DMS79 treated with DMSO at 0.1 percent for 48 hours (cell line): Measurements from ENCODE around the gene DEAF1.
"Not testable (repeated sequence)": the region's sequence is repeated elsewhere in the genome, so short reads cannot be mapped to it uniquely, and the experiment has no call there.

ENCODE experiments used
- DNase-seq: peaks from one replicate; lab custom pipeline; 2025; lab: John Stamatoyannopoulos, UW

Gene DEAF1

DNA sequence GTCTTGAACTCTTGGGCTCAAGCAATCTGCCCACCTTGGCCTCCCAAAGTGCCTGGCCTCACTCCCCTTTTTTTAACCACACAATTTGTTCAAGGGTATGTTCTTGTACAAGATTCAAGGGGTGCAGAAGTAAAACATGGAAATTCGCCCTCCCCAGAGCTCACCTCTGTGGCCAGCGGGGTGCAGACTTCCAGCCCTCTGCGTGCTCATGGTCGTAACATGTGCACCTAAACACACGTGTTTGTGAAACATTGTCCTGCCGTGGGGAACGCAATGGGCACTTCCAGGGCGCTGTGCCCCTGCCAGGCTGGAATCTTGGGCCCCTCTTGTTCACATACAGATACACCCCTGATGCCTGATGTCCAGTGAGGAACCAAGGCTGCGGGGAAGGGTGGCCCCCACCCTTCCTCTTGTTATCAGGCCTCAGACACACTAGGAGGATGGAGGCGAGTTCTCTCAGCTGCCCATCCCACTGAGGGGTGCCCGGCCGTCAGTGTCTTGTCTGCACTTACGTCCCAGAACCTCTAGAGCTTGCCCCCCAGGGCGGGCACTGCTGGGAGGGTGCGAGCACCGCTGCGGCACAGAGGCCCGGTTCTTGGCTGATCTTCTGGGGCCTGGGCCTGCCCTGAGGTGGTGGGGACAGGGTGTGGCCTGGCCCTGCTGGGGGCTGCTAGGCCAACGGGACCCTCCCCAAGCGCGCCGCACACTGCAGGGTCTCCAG is 6.9 kb upstream of the DEAF1 start:
- no peak for DNase-seq

- peak; percentile 26 for DNase-seq
Measured at GRCh38 chr11:699753-700152, 4.7 kb upstream of the DEAF1 start.

GRCh38 chr11:699116-699508 is 4.1 kb upstream of the DEAF1 start:
- DNase-seq: no peak

GRCh38 chr11:698493-699115 is 3.6 kb upstream of the DEAF1 start:
- DNase-seq: no peak

DNA sequence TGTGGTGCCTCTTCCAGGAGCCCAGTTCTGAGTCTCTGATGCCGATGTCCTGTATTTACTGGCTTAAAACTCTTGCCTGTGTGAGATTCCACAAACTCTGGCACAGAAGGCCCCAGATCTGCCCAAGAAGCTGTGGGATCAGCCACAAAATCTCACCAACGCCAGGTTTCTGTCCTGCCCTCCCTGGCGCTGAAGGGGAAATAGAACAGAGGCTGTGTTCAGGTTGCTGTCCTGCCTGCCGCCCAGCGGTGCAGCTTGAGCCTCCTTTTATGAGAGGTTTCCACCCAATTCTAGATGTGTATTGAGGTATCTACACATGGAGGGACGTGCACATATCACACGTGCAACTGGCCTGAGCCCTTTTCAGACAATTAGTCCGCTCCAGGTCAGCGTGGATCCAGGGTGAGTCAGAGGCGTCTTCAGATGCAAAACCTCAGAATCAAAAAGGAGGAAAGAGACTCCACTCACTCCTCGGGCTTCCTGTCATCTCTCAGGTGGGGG is 2.8 kb upstream of the DEAF1 start:
- no peak for DNase-seq

- DNase-seq: no peak
Measured at GRCh38 chr11:696955-697491, 2.0 kb upstream of the DEAF1 start.

- DNase-seq: peak; percentile 49
Measured at GRCh38 chr11:695538-696248, 671 bp upstream of the DEAF1 start, which contains the start of gene TMEM80. TSS of gene TMEM80 (plus strand) at chr11:695816. CDS start at chr11:695828, 12 bp downstream.

GRCh38 chr11:695288-695537 is 191 bp upstream of the DEAF1 start:
- DNase-seq: no peak

- DNase-seq: peak; percentile 61
Measured at GRCh38 chr11:693887-694562, 997 bp downstream of the DEAF1 start.

DNA sequence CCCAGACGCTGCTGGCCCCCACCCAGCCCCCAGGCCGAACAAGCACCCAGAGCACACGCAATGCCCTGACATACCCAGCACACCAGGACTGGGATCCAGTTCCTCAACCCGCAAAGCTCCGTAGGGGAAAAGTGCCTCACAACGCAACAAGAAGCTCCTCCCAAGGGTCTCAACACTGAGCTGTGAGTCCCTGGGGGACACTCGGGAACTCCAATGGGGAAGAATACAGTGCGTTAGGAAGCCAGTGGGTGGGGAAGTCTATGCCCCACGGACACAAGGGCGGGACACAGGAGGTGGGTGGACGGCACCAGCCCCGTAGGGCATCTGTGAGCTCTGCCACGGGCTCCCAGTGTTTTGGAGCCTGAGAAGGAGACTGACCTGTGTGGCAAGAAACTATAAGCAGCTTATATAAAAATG is 1.6 kb downstream of the DEAF1 start:
- DNase-seq: peak; percentile 27

DNA sequence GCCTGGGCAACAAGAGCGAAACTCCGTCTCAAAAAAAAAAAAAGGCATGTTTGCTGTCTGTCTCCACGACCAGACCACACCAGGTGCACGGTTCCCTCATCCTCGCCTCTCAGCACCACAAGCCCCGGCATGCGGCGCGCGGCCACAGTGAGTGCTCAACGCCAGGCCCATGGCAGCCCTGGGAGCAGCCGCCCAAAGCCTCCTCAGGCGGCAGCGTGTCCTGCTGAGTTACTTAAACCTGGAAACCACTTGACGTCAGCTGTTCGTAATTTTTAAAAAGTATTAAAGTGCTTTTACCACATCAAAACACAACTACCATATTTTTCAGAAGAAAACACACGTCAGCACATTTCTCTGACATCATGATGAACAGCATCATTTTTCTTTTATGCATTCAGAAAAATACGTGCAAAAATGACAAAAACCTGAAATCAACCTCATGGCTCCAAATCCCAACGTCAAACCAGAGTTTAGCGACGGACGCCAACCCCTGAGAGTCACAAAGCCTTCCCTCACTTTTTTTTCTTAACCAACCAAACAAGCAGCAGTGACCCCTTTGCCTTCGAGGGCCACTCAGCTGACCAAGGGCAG is 2.1 kb downstream of the DEAF1 start:
- peak; percentile 39 for DNase-seq

DNA sequence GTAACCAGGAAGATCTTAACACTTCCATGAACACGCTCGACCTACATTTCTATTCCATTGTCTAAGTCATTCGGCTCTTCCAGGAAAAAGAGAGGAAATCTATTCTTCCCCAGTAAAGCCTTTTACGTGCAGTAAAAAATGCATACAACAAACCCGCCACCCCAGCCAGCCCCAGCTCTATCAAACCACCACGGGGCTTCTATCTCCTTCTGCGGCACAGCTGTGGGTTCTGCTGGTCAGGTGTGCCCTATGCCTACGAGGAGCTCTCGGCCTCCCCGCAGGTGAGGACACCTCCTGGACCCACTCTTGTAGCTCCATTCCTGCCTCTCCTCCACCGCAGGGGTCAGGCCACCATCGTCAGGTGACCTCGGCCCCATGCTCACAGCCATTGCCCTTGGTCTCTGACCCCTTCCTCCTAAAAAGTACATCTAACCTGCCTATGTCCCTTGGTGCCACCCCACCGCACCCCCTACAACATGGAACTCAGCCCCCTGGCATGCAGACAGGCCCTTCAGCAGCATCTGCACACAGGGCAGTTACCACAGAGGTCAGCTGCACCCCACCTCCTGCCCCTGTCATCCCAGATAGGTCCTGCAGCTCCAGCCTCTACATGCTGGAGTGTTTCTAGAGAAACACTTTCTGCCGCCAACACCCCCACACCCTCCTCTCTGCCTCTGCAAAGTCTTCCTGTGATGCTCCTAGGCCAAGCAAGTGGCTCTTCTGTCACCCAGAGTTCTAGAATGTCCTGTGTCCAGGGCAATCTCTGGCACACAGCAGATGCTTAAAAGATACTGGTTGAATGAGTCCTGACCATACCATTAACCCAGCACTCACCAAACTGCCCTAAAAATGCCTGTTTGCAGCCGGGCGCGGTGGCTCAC is 3.1 kb downstream of the DEAF1 start:
- DNase-seq: no peak

DNA sequence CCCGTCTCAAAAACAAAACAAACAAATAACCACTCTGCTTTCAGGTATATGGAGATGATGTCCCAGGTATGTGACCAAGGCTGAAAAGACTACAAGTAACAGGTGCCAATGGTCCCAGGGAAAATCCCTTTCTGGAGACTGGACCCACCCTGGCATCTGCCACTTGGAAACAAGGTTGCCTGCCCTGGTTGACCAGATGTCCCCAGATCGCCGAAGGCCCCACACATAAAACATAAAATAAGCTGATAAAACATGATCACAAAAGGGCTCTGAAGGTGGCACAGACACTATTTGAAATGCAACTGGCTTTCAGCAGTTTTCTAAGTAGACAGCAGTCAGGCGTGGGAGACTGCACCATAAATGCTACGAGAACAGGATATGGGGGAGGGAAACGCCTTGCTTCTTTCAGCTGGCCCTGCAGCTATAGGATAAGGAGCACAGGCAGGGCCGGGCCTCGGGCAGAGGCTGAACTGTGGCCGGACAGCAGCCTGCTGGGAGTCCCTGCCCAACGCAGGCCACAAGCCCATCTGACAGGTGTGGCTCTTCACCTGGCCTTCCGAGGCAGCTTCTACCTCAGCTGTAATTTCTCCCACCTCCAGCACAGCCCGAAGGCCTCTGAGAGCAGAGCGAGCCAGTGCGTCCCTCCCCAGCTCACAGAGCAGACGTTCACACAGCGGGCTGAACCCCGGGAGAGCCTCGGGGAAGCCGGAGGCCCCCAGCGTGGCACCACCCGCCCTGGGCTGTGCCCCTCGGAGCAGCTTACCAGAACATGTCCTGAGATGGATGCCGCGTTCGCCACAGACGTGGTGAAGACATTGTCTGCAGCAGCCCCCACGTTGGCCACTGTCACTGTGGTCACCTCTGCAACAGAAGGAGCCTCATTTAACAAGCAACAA is 4.0 kb downstream of the DEAF1 start:
- DNase-seq: no peak

GRCh38 chr11:690244-690643 is 4.8 kb downstream of the DEAF1 start:
- DNase-seq: not testable (repeated sequence)

GRCh38 chr11:689625-690024 is 5.4 kb downstream of the DEAF1 start:
- no peak for DNase-seq

GRCh38 chr11:688681-689080 is 6.3 kb downstream of the DEAF1 start:
- DNase-seq: no peak

- no peak for DNase-seq
Measured at GRCh38 chr11:687751-688150, 7.3 kb downstream of the DEAF1 start.

DNA sequence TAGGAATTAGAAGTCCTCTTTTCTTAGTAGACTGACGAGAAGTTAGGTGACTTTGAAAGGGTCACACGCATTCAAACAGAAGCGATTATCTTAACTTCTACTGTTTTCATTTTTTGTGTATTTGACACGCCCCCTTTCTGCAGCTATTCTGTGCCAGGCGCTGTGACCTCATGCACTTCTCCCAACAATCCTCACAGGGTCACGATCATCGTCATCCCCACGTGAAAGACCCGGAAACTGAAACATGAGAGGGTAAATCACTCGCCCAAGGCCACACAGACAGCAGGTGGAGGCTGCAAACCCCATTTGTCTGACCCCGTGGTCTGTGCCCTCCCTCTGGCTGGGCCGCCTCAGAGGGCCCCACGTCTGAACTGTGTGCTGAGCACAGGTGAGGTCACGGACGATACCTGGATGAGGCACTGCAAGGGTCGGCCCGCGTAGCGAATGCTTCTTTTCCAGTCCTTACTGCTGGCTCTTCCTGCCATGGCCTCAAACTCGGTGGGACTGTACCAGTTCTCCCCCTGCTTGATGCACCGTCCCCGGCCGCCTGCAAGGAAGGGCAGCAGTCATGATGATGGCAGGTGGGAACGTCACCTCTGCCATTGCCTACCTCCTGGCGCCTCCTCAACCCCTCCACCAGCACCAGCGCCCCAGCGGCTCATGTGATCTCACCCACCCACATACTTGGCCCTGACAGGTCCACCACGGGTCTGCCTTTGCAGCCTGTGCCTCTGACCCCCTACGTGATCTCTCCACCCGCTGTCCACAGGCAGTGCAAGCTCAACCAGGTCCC is 8.4 kb downstream of the DEAF1 start:
- DNase-seq: no peak

GRCh38 chr11:680970-681369 is 14.1 kb downstream of the DEAF1 start:
- DNase-seq: no peak
